IPS-NIHi7 (cell line): ENCODE data around the gene USP17L27.
"Not testable (repeated sequence)": the region's sequence is repeated elsewhere in the genome, so short reads cannot be mapped to it uniquely, and the experiment has no call there.

Experiments used
- DNase-seq: peaks from one replicate; pipeline ENCODE4 v3.0.0; 2012; ENCODE audit warnings: mixed read lengths; ENCODE audit errors: extremely low spot score

The USP17L27 gene, protein sequence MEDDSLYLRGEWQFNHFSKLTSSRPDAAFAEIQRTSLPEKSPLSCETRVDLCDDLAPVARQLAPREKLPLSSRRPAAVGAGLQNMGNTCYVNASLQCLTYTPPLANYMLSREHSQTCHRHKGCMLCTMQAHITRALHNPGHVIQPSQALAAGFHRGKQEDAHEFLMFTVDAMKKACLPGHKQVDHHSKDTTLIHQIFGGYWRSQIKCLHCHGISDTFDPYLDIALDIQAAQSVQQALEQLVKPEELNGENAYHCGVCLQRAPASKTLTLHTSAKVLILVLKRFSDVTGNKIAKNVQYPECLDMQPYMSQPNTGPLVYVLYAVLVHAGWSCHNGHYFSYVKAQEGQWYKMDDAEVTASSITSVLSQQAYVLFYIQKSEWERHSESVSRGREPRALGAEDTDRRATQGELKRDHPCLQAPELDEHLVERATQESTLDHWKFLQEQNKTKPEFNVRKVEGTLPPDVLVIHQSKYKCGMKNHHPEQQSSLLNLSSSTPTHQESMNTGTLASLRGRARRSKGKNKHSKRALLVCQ

GRCh38 chr4:9343848-9344247 lies at the start of gene USP17L27:
TSS of gene USP17L27 (plus strand) at chr4:9344148. CDS start at chr4:9344148, 0 bp downstream.
- DNase-seq = not testable (repeated sequence)

GRCh38 chr4:9324191-9324590 lies 19.8 kb upstream of the USP17L27 start:
- not testable (repeated sequence) for DNase-seq

DNA sequence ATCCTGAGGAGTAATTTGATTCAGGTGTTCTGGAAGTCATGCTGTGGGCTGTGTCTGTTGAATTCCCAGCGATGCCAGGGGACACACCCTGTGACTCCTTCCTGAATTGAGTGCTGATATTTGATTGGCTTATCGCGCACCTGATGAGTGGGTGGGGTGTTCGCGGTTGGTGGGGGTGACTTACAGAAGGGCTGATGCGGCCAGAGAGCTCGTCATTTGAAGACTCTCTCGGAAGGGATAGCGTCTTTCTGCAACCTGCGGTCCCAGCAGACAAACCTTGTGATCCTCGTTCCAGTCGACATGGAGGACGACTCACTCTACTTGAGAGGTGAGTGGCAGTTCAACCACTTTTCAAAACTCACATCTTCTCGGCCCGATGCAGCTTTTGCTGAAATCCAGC lies 19.1 kb upstream of the USP17L27 start, which contains the start of gene USP17L24:
Gene USP17L24 (plus strand): TSS at position 301 of the 400 bp plus-strand sequence. CDS start 0 bp downstream, at position 301.
- DNase-seq = not testable (repeated sequence)

- DNase-seq = not testable (repeated sequence)
Observed at GRCh38 chr4:9329611-9330010, 14.3 kb upstream of the USP17L27 start, which contains the start of gene USP17L25. TSS of gene USP17L25 (plus strand) at chr4:9329911. CDS start at chr4:9329911, 0 bp downstream.

- DNase-seq = not testable (repeated sequence)
Observed at GRCh38 chr4:9334358-9334757, 9.6 kb upstream of the USP17L27 start, which contains the start of gene USP17L26. TSS of gene USP17L26 (plus strand) at chr4:9334658. CDS start at chr4:9334658, 0 bp downstream.

- DNase-seq = not testable (repeated sequence)
Observed at GRCh38 chr4:9339103-9339502, 4.8 kb upstream of the USP17L27 start, which contains the start of gene USP17L5. TSS of gene USP17L5 (plus strand) at chr4:9339403. CDS start at chr4:9339403, 0 bp downstream.

GRCh38 chr4:9348593-9348992 lies 4.6 kb downstream of the USP17L27 start, which contains the start of gene USP17L28:
TSS of gene USP17L28 (plus strand) at chr4:9348893. CDS start at chr4:9348893, 0 bp downstream.
- not testable (repeated sequence) for DNase-seq

- DNase-seq = not testable (repeated sequence)
Observed at GRCh38 chr4:9350866-9351265, 6.9 kb downstream of the USP17L27 start.

DNA sequence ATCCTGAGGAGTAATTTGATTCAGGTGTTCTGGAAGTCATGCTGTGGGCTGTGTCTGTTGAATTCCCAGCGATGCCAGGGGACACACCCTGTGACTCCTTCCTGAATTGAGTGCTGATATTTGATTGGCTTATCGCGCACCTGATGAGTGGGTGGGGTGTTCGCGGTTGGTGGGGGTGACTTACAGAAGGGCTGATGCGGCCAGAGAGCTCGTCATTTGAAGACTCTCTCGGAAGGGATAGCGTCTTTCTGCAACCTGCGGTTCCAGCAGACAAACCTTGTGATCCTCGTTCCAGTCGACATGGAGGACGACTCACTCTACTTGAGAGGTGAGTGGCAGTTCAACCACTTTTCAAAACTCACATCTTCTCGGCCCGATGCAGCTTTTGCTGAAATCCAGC lies 9.4 kb downstream of the USP17L27 start, which contains the start of gene USP17L29:
Gene USP17L29 (plus strand): TSS at position 301 of the 400 bp plus-strand sequence. CDS start 0 bp downstream, at position 301.
- not testable (repeated sequence) for DNase-seq

GRCh38 chr4:9362829-9363228 lies 18.9 kb downstream of the USP17L27 start, which contains the start of gene USP17L30:
TSS of gene USP17L30 (plus strand) at chr4:9363129. CDS start at chr4:9363129, 0 bp downstream.
- DNase-seq = not testable (repeated sequence)

GRCh38 chr4:9379881-9380280 lies 35.9 kb downstream of the USP17L27 start:
- not testable (repeated sequence) for DNase-seq

DNA sequence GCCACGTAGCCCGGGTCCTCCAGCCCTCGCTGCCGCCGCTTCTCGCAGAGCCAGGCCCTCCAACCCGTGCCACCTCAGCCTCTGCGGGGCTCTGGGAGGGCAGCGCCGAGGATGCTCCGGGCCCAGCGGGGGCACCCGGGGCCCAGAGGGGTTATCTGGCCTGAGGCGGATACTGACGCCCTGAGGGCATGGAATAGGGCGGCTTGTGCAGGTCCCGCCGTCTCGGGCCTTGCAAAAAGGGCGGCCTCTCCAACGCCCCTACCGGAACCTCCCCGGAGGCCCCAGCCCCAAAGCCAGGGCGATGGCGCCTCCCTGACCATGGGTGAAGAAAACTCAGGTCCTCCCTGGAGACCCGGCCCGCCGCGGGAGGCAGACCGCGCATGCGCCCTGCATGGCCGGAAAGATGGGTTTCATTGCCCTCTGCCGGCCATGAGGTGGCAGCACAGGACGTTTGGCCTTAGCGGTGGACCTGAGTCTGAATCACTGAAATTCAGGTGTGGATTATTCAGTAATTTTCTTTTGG lies 37.1 kb downstream of the USP17L27 start:
- DNase-seq = peak; percentile 10

GRCh38 chr4:9384126-9384525 lies 40.2 kb downstream of the USP17L27 start:
- no peak for DNase-seq

- DNase-seq = not testable (repeated sequence)
Observed at GRCh38 chr4:9389001-9389400, 45.1 kb downstream of the USP17L27 start.
